Keratinocyte (primary cell): ENCODE results near the gene RPS6KL1.

ENCODE experiments used
- EZH2 ChIP-seq: IDR thresholded peaks from one replicate; pipeline ENCODE4 v1.6.1; 2012; ENCODE audit warnings: inconsistent platforms, mild to moderate bottlenecking, low read length, moderate library complexity
- TF ChIP-seq, protein P1 (sequence below), 3 experiments: IDR thresholded peaks in 1 of 3; conservative IDR thresholded peaks in 1 of 3; optimal IDR thresholded peaks in 1 of 3; 2 replicates in 2 of 3; 3 replicates in 1 of 3; pipeline versions ENCODE3 to v1.5.1; 2011; ENCODE audit warnings: low read length in 3 of 3, mild to moderate bottlenecking in 3 of 3, moderate library complexity in 2 of 3, control low read depth in 1 of 3, inconsistent platforms in 1 of 3; ENCODE audit not compliant: insufficient read depth in 2 of 3; ENCODE audit errors: extremely low read depth in 1 of 3

- no peak for TF ChIP-seq EZH2
- TF ChIP-seq, protein P1, sequence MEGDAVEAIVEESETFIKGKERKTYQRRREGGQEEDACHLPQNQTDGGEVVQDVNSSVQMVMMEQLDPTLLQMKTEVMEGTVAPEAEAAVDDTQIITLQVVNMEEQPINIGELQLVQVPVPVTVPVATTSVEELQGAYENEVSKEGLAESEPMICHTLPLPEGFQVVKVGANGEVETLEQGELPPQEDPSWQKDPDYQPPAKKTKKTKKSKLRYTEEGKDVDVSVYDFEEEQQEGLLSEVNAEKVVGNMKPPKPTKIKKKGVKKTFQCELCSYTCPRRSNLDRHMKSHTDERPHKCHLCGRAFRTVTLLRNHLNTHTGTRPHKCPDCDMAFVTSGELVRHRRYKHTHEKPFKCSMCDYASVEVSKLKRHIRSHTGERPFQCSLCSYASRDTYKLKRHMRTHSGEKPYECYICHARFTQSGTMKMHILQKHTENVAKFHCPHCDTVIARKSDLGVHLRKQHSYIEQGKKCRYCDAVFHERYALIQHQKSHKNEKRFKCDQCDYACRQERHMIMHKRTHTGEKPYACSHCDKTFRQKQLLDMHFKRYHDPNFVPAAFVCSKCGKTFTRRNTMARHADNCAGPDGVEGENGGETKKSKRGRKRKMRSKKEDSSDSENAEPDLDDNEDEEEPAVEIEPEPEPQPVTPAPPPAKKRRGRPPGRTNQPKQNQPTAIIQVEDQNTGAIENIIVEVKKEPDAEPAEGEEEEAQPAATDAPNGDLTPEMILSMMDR (optimal IDR thresholded peaks at IDR 0.05 in 1 of 3, IDR thresholded peaks at IDR 0.05 in 1 of 3, conservative IDR thresholded peaks at IDR 0.05 in 1 of 3; ENCODE audit: extremely low read depth in 1 of 3, insufficient read depth in 2 of 3, low read length in 3 of 3): no peak
Measured at GRCh38 chr14:74913393-74913910, 9.6 kb downstream of the RPS6KL1 start.
